HCT116 (cell line): ENCODE data around the gene CSTPP1. TPM values are rescaled to one million over a fixed set of nuclear protein-coding genes. Genes with fewer than 3 reads are reported as not detected.

ENCODE experiments used
- ATAC-seq: fragments of 200-7000 bp; cut with Tn5 transposase; 2 replicates; pipeline ENCODE4 v1.9.1; 2020; ENCODE audit warnings: mild to moderate bottlenecking, moderate library complexity
- BruUV-seq: library from RNA; stranded (reverse); fragments of 400-500 nt; replicated peaks from 2 replicates; lab custom pipeline; 2021; lab: Mats Ljungman, UMichigan
- CTCF ChIA-PET: fragments of 300-600 bp; sonication (Branson Sonifier 250); formaldehyde crosslinking; loops from one replicate; lab custom pipeline; 2021; ENCODE audit warnings: antibody characterized with exemption; lab: Charles Lee
- POLR2A ChIA-PET: fragments of 300-600, 350-600 bp; sonication (Branson Sonifier 250); formaldehyde crosslinking; loops from one replicate; lab custom pipeline; 2021; ENCODE audit warnings: antibody characterized with exemption; lab: Charles Lee
- RAD21 ChIA-PET, 2 experiments: fragments of 300-600 bp; sonication (Branson Sonifier 250); formaldehyde crosslinking; loops; one replicate each; lab custom pipeline; 2023; ENCODE audit warnings: low total read pairs in 2 of 2; ENCODE audit not compliant: uncharacterized antibody in 2 of 2, unreplicated experiment in 2 of 2, low non-redundant PET in 1 of 2; lab: Charles Lee
- DNase-seq: peaks from one replicate; pipeline ENCODE4 v3.0.0-alpha.2; 2010; ENCODE audit warnings: low read depth, low spot score
- H2AFZ ChIP-seq: fragments of 200-600 bp; shearing (Covaris generic), sonication (generic); 2 replicates; pipeline ENCODE4 v1.6.1; 2017; ENCODE audit warnings: low read depth, mixed run types, mixed read lengths, antibody characterized with exemption, low read length; ENCODE audit not compliant: poor library complexity, severe bottlenecking
- H3K27ac ChIP-seq: 2 replicates; pipeline ENCODE4 v1.5.1; 2012; ENCODE audit warnings: low read depth, low read length
- H3K27me3 ChIP-seq: fragments of 200-600 bp; sonication (generic); 2 replicates; pipeline ENCODE4 v1.6.1; 2016; ENCODE audit warnings: mixed run types, low read length, mixed read lengths; ENCODE audit not compliant: insufficient read depth
- H3K36me3 ChIP-seq, 2 experiments: fragments of 200-500 bp in 1 of 2; fragments of 200-600 bp in 1 of 2; sonication (Bioruptor generic) in 1 of 2; sonication (generic) in 1 of 2; 2 replicates each; pipeline versions ENCODE4 v1.5.1 to v1.6.1; 2014 to 2016; ENCODE audit warnings: low read length in 2 of 2, inconsistent platforms in 1 of 2, mixed read lengths in 1 of 2, mixed run types in 1 of 2; ENCODE audit not compliant: insufficient read depth in 2 of 2, control insufficient read depth in 1 of 2
- H3K4me1 ChIP-seq, 2 experiments: fragments of 200-600 bp in 1 of 2; sonication (generic) in 1 of 2; 2 replicates each; pipeline versions ENCODE4 v1.5.1 to v1.6.1; 2012 to 2017; ENCODE audit warnings: low read length in 2 of 2, inconsistent platforms in 1 of 2, mild to moderate bottlenecking in 1 of 2, mixed read lengths in 1 of 2, mixed run types in 1 of 2, moderate library complexity in 1 of 2; ENCODE audit not compliant: insufficient read depth in 2 of 2, control insufficient read depth in 1 of 2
- H3K4me2 ChIP-seq: fragments of 200-600 bp; sonication (generic); 2 replicates; pipeline ENCODE4 v1.6.1; 2017; ENCODE audit warnings: mixed run types, low read length, mixed read lengths
- H3K4me3 ChIP-seq, 2 experiments: fragments of 200-600 bp in 1 of 2; sonication (generic) in 1 of 2; replicated peaks in 1 of 2; 2 replicates each; pipeline ENCODE4 v1.5.1; 2011 to 2016; ENCODE audit warnings: low read length in 2 of 2, control low read depth in 1 of 2, low read depth in 1 of 2, mild to moderate bottlenecking in 1 of 2, mixed read lengths in 1 of 2, mixed run types in 1 of 2
- H3K79me2 ChIP-seq: fragments of 200-600 bp; sonication (generic); 2 replicates; pipeline ENCODE4 v1.6.1; 2017; ENCODE audit warnings: mild to moderate bottlenecking, mixed run types, low read length, moderate library complexity, mixed read lengths; ENCODE audit not compliant: insufficient read depth
- H3K9ac ChIP-seq: fragments of 200-600 bp; sonication (generic); 2 replicates; pipeline ENCODE4 v1.6.1; 2016; ENCODE audit warnings: low read length, mixed read lengths
- H3K9me2 ChIP-seq: fragments of 200-600 bp; sonication (generic), shearing (Covaris generic); 2 replicates; pipeline ENCODE4 v1.6.1; 2017; ENCODE audit warnings: mixed run types, mild to moderate bottlenecking, moderate library complexity; ENCODE audit not compliant: insufficient read depth
- H3K9me3 ChIP-seq, 2 experiments: fragments of 200-500 bp in 1 of 2; fragments of 200-600 bp in 1 of 2; sonication (Bioruptor generic) in 1 of 2; sonication (generic) in 1 of 2; 2 replicates each; pipeline ENCODE4 v1.6.1; 2014 to 2017; ENCODE audit warnings: low read length in 2 of 2, mixed read lengths in 2 of 2, inconsistent platforms in 1 of 2, low read depth in 1 of 2, mild to moderate bottlenecking in 1 of 2, mixed run types in 1 of 2, moderate library complexity in 1 of 2; ENCODE audit not compliant: control insufficient read depth in 1 of 2, insufficient read depth in 1 of 2
- H4K20me1 ChIP-seq: fragments of 200-600 bp; sonication (generic), shearing (Covaris generic); 2 replicates; pipeline ENCODE4 v1.6.1; 2017; ENCODE audit warnings: mixed run types, mild to moderate bottlenecking, moderate library complexity; ENCODE audit not compliant: insufficient read depth
- CBX3 ChIP-seq: IDR thresholded peaks from 2 replicates; pipeline ENCODE4 v1.6.1; 2012; ENCODE audit warnings: low read depth
- CEBPB ChIP-seq: IDR thresholded peaks from 2 replicates; pipeline ENCODE4 v1.6.1; 2012; ENCODE audit warnings: low read depth
- EGR1 ChIP-seq: IDR thresholded peaks from 2 replicates; pipeline ENCODE4 v1.6.1; 2012; ENCODE audit warnings: low read depth
- ELF1 ChIP-seq: IDR thresholded peaks from 2 replicates; pipeline ENCODE4 v1.6.1; 2012; ENCODE audit warnings: low read depth, borderline replicate concordance
- EZH2 ChIP-seq: fragments of 200-600 bp; sonication (generic); IDR thresholded peaks from 2 replicates; pipeline ENCODE4 v1.6.1; 2017; ENCODE audit warnings: antibody characterized with exemption, mixed run types
- EZH2phosphoT487 ChIP-seq: fragments of 200-600 bp; IDR thresholded peaks from 2 replicates; pipeline ENCODE4 v1.6.1; 2018; ENCODE audit warnings: antibody characterized with exemption, borderline replicate concordance
- FOSL1 ChIP-seq: IDR thresholded peaks from 2 replicates; pipeline ENCODE4 v1.6.1; 2012; ENCODE audit warnings: low read depth
- POLR2AphosphoS5 ChIP-seq: IDR thresholded peaks from 2 replicates; pipeline ENCODE4 v1.6.1; 2011; ENCODE audit warnings: mild to moderate bottlenecking, low read depth, low read length, moderate library complexity
- RAD21 ChIP-seq: IDR thresholded peaks from 2 replicates; pipeline ENCODE4 v1.6.1; 2012; ENCODE audit warnings: low read depth, mild to moderate bottlenecking
- SIN3A ChIP-seq: IDR thresholded peaks from 2 replicates; pipeline ENCODE4 v1.6.1; 2012; ENCODE audit warnings: low read depth
- SRF ChIP-seq: IDR thresholded peaks from 2 replicates; pipeline ENCODE4 v1.6.1; 2012; ENCODE audit warnings: low read depth
- TCF7L2 ChIP-seq: IDR thresholded peaks from 2 replicates; pipeline ENCODE4 v1.7.0; 2011; ENCODE audit warnings: borderline replicate concordance, inconsistent platforms; ENCODE audit not compliant: insufficient read depth, insufficient read length; ENCODE audit errors: extremely low read depth
- YY1 ChIP-seq: IDR thresholded peaks from 2 replicates; pipeline ENCODE4 v1.6.1; 2011; ENCODE audit warnings: low read length, low read depth, moderate library complexity, mild to moderate bottlenecking; ENCODE audit not compliant: insufficient replicate concordance; ENCODE audit errors: extremely low read depth
- ZFX ChIP-seq: fragments of 450-650 bp; IDR thresholded peaks from 2 replicates; pipeline ENCODE4 v1.6.1; 2017
- ZNF274 ChIP-seq: fragments of 200-500 bp; sonication (Bioruptor generic); IDR thresholded peaks from 2 replicates; pipeline ENCODE4 v1.6.1; 2014; ENCODE audit warnings: mild to moderate bottlenecking, low read depth, low read length, inconsistent platforms
- intact Hi-C: fragments of 100-400 bp; cut with micrococcal nuclease; formaldehyde crosslinking; loops from 2 replicates; pipeline ENCODE4 v1.10.0; 2022
- total RNA-seq: library from RNA; stranded (reverse); gene quantifications from one replicate; pipeline ENCODE4 v1.2.1, GENCODE V29; 2021; ENCODE audit not compliant: unreplicated experiment
- TF ChIP-seq, protein P1 (sequence below): IDR thresholded peaks from 2 replicates; pipeline ENCODE4 v1.6.1; 2012
- TF ChIP-seq, protein P2 (sequence below): IDR thresholded peaks from 2 replicates; pipeline ENCODE4 v1.6.1; 2012

CSTPP1 gene
- total RNA-seq, 1 experiment from 2014 or later, result 24.7 TPM

DNA sequence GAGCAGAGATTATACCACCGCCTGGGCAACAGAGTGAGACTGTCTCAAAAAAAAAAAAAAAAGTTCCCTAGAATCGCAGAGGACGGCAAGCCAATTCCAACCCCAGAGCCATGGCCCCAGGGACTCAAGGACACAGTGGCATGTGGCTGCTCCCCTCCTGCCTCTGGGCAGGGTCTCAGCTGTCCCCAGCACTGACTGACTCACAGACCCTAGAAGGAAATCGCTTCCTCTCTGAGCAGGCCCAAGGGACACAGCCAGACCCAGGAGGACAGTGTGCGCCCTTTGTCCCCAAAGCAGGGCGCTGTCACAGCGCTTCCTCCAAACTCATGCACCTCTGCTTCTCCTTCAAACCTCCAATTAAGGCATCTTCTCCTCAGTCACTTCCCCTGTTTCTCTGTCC lies 247.4 kb downstream of the CSTPP1 start:
- POLR2A ChIA-PET, result no interaction called here
- no TSS peak for BruUV-seq

DNA sequence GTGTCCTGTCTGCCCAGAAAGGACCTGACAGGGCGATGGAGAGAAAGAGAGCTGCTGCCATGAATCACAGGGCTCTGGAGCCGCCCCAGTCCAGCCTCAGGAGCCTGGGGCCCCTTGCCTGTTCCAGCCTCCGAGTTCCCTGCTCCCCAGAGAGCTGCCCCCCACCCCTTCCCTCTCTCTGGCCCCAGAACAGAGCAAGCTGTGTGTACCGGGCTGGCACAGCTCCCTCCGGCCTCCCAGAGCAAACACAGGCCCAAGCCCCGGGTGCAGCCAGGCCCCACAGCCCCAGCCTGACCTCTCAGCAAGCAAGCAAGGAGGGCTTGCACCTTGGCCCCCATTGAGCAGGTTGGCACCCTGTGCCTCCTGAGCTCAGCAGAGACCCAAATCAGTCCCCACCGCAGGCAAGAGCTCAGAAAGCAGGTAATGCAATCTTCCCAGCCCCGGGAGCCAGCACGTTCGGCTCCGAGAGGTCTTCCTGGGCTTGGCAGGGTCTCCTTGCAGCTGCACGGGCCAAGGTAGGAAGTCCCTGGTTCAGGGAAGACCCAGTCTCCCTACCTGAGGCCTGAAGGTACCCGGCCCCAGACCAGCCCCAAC lies 248.2 kb downstream of the CSTPP1 start:
- BruUV-seq, result no TSS peak
- ChIA-PET POLR2A (interaction anchor here (0.7 to 3.8 kb wide), 2 partner anchors 14 to 30 kb away, joined by 3 to 29 read pairs; partner anchors contain the start of gene DDB2), CTCF (interaction anchor here (1.5 to 2.8 kb wide), 3 partner anchors 29 to 170 kb away, joined by 4 to 18 read pairs (median 5); partner anchors contain the start of gene DDB2), RAD21 (interaction anchor here in 1 of 2 experiments (1.4 kb wide), 1 partner anchor 64 kb away, joined by 4 read pairs; the partner anchor contains the start of gene ACP2)
- Histone ChIP-seq H3K27ac (peak overlapping the region; percentile 96), H3K9me3 (no peaks in the 10 kb centered on the region), H3K27me3 (no peaks in the 10 kb centered on the region), H3K9me2 (no peaks in the 10 kb centered on the region), H3K4me3 (peak overlapping the region; percentile 58 to 94), H3K4me1 (peaks cover 18 to 42% of the 10 kb centered on the region in 2 experiments), H3K36me3 (no peaks in the 10 kb centered on the region), H3K79me2 (peaks cover 33% of the 10 kb centered on the region), H4K20me1 (no peaks in the 10 kb centered on the region), H2AFZ (no peak overlapping the region), H3K4me2 (peak overlapping the region; percentile 96), H3K9ac (peak overlapping the region; percentile 91)
- DNase-seq, result no peak
- TF ChIP-seq ELF1, result no peak
- no peak for TF ChIP-seq RAD21
- no peak for TF ChIP-seq CEBPB
- TF ChIP-seq EGR1, result no peak
- no peak for TF ChIP-seq EZH2phosphoT487
- no peak for TF ChIP-seq YY1
- no peak for TF ChIP-seq POLR2AphosphoS5
- TF ChIP-seq ZNF274, result no peak
- TF ChIP-seq ZFX, result no peak
- no peak for ATAC-seq
- intact Hi-C loops, result no loop called here

More for the DNA sequence above, 247.4 kb downstream of the CSTPP1 start:
- Histone ChIP-seq H3K4me2 (no peak overlapping the region), H4K20me1 (no peaks in the 10 kb centered on the region), H3K27me3 (no peaks in the 10 kb centered on the region), H3K27ac (peak overlapping the region; percentile 96; the same call in 1 of the 2 replicates), H3K79me2 (peaks cover 33% of the 10 kb centered on the region), H3K4me1 (peaks cover 18 to 33% of the 10 kb centered on the region in 2 experiments), H3K9ac (no peak overlapping the region), H3K36me3 (no peaks in the 10 kb centered on the region; a peak in 1 of 4 replicates), H3K4me3 (no peak overlapping the region), H2AFZ (no peak overlapping the region)
- DNase-seq (no peak), ATAC-seq (no peak)
- intact Hi-C loops, result no loop called here
- CTCF ChIA-PET, result no interaction called here
- RAD21 ChIA-PET, result no interaction called here
- no peak for TF ChIP-seq SRF
- TF ChIP-seq RAD21, result no peak
- no peak for TF ChIP-seq SIN3A
- no peak for TF ChIP-seq CEBPB
- no peak for TF ChIP-seq EZH2phosphoT487
- TF ChIP-seq YY1, result no peak
- no peak for TF ChIP-seq ZNF274
- no peak for TF ChIP-seq CBX3
- TF ChIP-seq, protein P1, sequence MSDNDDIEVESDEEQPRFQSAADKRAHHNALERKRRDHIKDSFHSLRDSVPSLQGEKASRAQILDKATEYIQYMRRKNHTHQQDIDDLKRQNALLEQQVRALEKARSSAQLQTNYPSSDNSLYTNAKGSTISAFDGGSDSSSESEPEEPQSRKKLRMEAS, result no peak
- TF ChIP-seq TCF7L2, result no peak
- TF ChIP-seq, protein P2, sequence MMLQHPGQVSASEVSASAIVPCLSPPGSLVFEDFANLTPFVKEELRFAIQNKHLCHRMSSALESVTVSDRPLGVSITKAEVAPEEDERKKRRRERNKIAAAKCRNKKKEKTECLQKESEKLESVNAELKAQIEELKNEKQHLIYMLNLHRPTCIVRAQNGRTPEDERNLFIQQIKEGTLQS, result no peak
- no peak for TF ChIP-seq ZFX
- TF ChIP-seq POLR2AphosphoS5, result no peak
- no peak for TF ChIP-seq FOSL1
- no peak for TF ChIP-seq EZH2
- TF ChIP-seq, all 23 proteins: peak for 0
- Histone ChIP-seq H3K9me2 (no peaks in the 10 kb centered on the region), H3K9me3 (no peaks in the 10 kb centered on the region)
